22Rv1 (cell line): Measurements from ENCODE around the gene GRB2.

Experiments used
- ZFX ChIP-seq: fragments of 450-650 bp; IDR thresholded peaks from 2 replicates; pipeline ENCODE4 v1.6.1; 2017; ENCODE audit warnings: antibody characterized with exemption, borderline replicate concordance
- TF ChIP-seq, protein P1 (sequence below): fragments of 450-650 bp; IDR thresholded peaks from 2 replicates; pipeline ENCODE4 v1.5.1; 2017; ENCODE audit warnings: mild to moderate bottlenecking

DNA sequence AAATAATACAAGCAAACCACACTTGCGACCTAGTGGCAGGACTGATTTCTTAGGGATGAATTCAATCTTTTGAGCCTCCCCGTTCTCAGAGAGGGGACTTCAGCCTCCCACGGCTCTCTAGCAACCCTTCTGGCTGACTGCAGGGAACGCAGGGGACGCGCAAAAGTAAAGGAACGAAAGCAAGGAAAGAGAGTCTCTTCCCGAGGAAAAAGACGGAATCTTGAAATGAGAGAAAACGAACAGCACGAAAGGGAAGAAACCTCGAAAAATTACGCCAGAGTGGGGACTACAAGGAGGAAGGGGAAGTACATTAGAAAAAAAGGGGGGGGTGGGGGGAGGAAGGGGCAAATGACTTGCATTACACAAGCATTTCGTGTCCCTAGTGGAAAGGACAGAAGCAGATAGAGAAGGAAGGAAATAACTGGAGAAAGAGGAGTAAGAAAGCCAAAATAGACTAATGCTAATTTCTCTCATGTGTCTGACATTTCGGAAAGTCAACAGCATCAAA is 1.2 kb downstream of the GRB2 start:
- TF ChIP-seq, protein P1, sequence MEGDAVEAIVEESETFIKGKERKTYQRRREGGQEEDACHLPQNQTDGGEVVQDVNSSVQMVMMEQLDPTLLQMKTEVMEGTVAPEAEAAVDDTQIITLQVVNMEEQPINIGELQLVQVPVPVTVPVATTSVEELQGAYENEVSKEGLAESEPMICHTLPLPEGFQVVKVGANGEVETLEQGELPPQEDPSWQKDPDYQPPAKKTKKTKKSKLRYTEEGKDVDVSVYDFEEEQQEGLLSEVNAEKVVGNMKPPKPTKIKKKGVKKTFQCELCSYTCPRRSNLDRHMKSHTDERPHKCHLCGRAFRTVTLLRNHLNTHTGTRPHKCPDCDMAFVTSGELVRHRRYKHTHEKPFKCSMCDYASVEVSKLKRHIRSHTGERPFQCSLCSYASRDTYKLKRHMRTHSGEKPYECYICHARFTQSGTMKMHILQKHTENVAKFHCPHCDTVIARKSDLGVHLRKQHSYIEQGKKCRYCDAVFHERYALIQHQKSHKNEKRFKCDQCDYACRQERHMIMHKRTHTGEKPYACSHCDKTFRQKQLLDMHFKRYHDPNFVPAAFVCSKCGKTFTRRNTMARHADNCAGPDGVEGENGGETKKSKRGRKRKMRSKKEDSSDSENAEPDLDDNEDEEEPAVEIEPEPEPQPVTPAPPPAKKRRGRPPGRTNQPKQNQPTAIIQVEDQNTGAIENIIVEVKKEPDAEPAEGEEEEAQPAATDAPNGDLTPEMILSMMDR: peak; percentile 88
- no peak for TF ChIP-seq ZFX
